Keratinocyte (primary cell): Measurements from ENCODE around the gene ZSWIM6.

Experiments used
- CTCF ChIP-seq, 3 experiments: IDR thresholded peaks in 1 of 3; conservative IDR thresholded peaks in 1 of 3; optimal IDR thresholded peaks in 1 of 3; 2 replicates in 2 of 3; 3 replicates in 1 of 3; pipeline versions ENCODE3 to v1.5.1; 2011; ENCODE audit warnings: low read length in 3 of 3, mild to moderate bottlenecking in 3 of 3, moderate library complexity in 2 of 3, control low read depth in 1 of 3, inconsistent platforms in 1 of 3; ENCODE audit not compliant: insufficient read depth in 2 of 3; ENCODE audit errors: extremely low read depth in 1 of 3
- EZH2 ChIP-seq: IDR thresholded peaks from one replicate; pipeline ENCODE4 v1.6.1; 2012; ENCODE audit warnings: inconsistent platforms, mild to moderate bottlenecking, low read length, moderate library complexity

- no peak for TF ChIP-seq CTCF (optimal IDR thresholded peaks at IDR 0.05 in 1 of 3, IDR thresholded peaks at IDR 0.05 in 1 of 3, conservative IDR thresholded peaks at IDR 0.05 in 1 of 3; ENCODE audit: extremely low read depth in 1 of 3, insufficient read depth in 2 of 3, low read length in 3 of 3)
- TF ChIP-seq EZH2: no peak
Observed at GRCh38 chr5:61283471-61283870, 48.6 kb upstream of the ZSWIM6 start.
